ENCODE results near the gene SYNJ2.

DNA sequence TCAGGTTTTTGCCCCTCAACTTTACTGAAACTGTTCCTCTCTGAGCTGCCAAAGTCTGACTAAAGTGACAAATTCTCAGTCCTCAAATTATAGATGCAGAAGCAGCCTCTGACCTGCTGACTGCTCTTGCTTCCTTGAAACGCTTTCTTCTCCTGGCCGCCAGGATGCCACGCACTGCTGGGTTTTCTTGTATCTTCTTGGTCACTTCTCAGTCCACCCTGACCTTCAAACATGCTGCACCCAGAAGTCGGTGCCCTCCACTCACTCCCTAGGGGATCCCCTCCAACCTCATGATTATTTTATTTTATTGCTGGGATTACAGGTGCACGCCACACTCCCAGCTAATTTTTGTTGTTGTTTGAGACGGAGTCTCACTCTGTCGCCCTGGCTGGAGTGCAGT, 24.7 kb downstream of the SYNJ2 start:
- TF ChIP-seq, protein P1, sequence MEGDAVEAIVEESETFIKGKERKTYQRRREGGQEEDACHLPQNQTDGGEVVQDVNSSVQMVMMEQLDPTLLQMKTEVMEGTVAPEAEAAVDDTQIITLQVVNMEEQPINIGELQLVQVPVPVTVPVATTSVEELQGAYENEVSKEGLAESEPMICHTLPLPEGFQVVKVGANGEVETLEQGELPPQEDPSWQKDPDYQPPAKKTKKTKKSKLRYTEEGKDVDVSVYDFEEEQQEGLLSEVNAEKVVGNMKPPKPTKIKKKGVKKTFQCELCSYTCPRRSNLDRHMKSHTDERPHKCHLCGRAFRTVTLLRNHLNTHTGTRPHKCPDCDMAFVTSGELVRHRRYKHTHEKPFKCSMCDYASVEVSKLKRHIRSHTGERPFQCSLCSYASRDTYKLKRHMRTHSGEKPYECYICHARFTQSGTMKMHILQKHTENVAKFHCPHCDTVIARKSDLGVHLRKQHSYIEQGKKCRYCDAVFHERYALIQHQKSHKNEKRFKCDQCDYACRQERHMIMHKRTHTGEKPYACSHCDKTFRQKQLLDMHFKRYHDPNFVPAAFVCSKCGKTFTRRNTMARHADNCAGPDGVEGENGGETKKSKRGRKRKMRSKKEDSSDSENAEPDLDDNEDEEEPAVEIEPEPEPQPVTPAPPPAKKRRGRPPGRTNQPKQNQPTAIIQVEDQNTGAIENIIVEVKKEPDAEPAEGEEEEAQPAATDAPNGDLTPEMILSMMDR (IDR thresholded peaks at IDR 0.05; ENCODE audit: insufficient read depth, low read depth, low read length): no peak
- no peak for TF ChIP-seq EZH2 (IDR thresholded peaks at IDR 0.05; ENCODE audit: insufficient read depth, low read length)

All from astrocyte (in vitro differentiated cells and primary cell).